HG03469 (cell line): ENCODE results near the gene POLDIP2.
A peak's percentile ranks its signal among the peaks of the same experiment; 100 is the strongest.

Experiments
- ATAC-seq: cut with Tn5 transposase; IDR thresholded peaks from one replicate; pipeline ENCODE4 v1.9.1; 2021; ENCODE audit warnings: mild to moderate bottlenecking, moderate library complexity, moderate number of reproducible peaks; ENCODE audit not compliant: unreplicated experiment

The POLDIP2 gene

GRCh38 chr17:28338056-28338768 lies 19.1 kb downstream of the POLDIP2 start:
- ATAC-seq: no peak

GRCh38 chr17:28335959-28336871 lies 21.1 kb downstream of the POLDIP2 start:
- no peak for ATAC-seq

GRCh38 chr17:28335201-28335958 lies 21.9 kb downstream of the POLDIP2 start, which contains the start of the genes IFT20 and TNFAIP1:
Gene IFT20 (minus strand): TSS chr17:28335472. CDS start chr17:28331985, 3,487 bp downstream.
Gene TNFAIP1 (plus strand): TSS chr17:28335761. CDS start chr17:28339522, 3,761 bp downstream.
- ATAC-seq: peak; percentile 89

GRCh38 chr17:28334666-28335200 lies 22.6 kb downstream of the POLDIP2 start:
- no peak for ATAC-seq

- no peak for ATAC-seq
Observed at GRCh38 chr17:28334171-28334570, 23.2 kb downstream of the POLDIP2 start.

GRCh38 chr17:28333083-28333746 lies 24.1 kb downstream of the POLDIP2 start:
- no peak for ATAC-seq

GRCh38 chr17:28331891-28332420 lies 25.4 kb downstream of the POLDIP2 start:
- ATAC-seq: no peak

- ATAC-seq: no peak
Observed at GRCh38 chr17:28330671-28331070, 26.7 kb downstream of the POLDIP2 start.

- no peak for ATAC-seq
Observed at GRCh38 chr17:28328325-28328724, 29.0 kb downstream of the POLDIP2 start.

- no peak for ATAC-seq
Observed at GRCh38 chr17:28327709-28328108, 29.6 kb downstream of the POLDIP2 start.

- ATAC-seq: no peak
Observed at GRCh38 chr17:28327031-28327607, 30.2 kb downstream of the POLDIP2 start.

GRCh38 chr17:28326114-28326513 lies 31.2 kb downstream of the POLDIP2 start:
- no peak for ATAC-seq

- no peak for ATAC-seq
Observed at GRCh38 chr17:28325211-28325610, 32.1 kb downstream of the POLDIP2 start.

GRCh38 chr17:28324781-28325180 lies 32.5 kb downstream of the POLDIP2 start:
- no peak for ATAC-seq

GRCh38 chr17:28324267-28324745 lies 33.0 kb downstream of the POLDIP2 start:
- no peak for ATAC-seq

GRCh38 chr17:28320215-28321061 lies 36.9 kb downstream of the POLDIP2 start:
- no peak for ATAC-seq

- no peak for ATAC-seq
Observed at GRCh38 chr17:28319598-28319935, 37.8 kb downstream of the POLDIP2 start.

GRCh38 chr17:28318759-28319597 lies 38.3 kb downstream of the POLDIP2 start, which contains the start of gene TMEM97:
Gene TMEM97 (plus strand): TSS chr17:28319200. CDS start chr17:28319240, 40 bp downstream.
- ATAC-seq: peak; percentile 77
